ENCODE data around the gene MUC2.

DNA sequence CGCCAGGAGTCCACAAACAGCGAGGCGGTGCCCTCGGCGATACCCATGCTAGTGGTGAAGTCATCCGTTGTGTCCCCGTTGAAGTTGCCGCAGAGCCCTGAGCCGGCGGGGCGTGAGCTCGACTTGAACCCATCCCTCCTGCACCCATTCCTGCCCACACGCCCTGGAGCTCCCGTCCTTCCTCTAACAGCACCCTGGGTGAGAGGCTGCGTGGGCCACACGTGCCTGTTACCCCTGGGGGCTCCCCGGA, 46.5 kb upstream of the MUC2 start:
- TF ChIP-seq, protein P1, sequence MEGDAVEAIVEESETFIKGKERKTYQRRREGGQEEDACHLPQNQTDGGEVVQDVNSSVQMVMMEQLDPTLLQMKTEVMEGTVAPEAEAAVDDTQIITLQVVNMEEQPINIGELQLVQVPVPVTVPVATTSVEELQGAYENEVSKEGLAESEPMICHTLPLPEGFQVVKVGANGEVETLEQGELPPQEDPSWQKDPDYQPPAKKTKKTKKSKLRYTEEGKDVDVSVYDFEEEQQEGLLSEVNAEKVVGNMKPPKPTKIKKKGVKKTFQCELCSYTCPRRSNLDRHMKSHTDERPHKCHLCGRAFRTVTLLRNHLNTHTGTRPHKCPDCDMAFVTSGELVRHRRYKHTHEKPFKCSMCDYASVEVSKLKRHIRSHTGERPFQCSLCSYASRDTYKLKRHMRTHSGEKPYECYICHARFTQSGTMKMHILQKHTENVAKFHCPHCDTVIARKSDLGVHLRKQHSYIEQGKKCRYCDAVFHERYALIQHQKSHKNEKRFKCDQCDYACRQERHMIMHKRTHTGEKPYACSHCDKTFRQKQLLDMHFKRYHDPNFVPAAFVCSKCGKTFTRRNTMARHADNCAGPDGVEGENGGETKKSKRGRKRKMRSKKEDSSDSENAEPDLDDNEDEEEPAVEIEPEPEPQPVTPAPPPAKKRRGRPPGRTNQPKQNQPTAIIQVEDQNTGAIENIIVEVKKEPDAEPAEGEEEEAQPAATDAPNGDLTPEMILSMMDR (conservative IDR thresholded peaks at IDR 0.05; ENCODE audit: low read depth, low read length) = no peak
- TF ChIP-seq EZH2 (IDR thresholded peaks at IDR 0.05; ENCODE audit: borderline replicate concordance, low read depth, low read length, poor library complexity, severe bottlenecking) = no peak
